ENCODE data around the gene RABGAP1L.
"Not testable (repeated sequence)": the region's sequence is repeated elsewhere in the genome, so short reads cannot be mapped to it uniquely, and the experiment has no call there.

The RABGAP1L gene

GRCh38 chr1:174153825-174154107 is 5.6 kb upstream of the RABGAP1L start:
- no peak for DNase-seq (ENCODE audit: low read depth)

- no peak for DNase-seq (ENCODE audit: low read depth)
These were observed 2.9 kb upstream of the RABGAP1L start for GRCh38 chr1:174156437-174156836.

DNA sequence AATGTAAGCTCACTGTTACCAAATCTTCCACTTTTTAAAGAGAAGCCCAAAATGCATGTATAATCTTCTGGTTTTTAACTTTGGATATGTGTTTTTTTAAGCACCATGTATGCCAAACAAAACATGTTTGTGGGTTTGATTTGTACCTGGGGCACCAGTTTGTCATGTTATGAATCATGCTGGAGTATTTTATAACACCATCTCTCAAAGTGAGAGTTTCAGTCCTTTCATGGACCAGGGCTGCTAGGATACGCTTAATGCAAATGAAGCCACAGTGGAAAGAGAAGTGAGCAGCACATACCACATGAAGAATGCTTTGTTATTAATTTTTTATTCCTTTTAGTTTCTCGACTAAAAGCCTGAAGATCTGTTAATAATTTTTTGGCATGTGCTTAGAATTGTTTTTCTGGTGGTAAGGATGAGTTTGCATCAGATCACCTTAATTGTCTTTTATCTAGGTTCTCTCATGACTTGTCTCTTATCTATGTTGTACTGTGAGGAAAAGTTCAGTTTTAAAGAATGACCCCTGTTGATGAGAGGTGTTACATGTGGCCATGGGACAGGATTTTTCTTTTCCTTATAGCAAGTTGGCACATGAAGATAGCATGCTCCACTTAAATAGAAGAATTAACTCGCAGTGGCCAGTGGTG is 2.0 kb upstream of the RABGAP1L start:
- no peak for DNase-seq (ENCODE audit: low read depth)

GRCh38 chr1:174158767-174159251 is 511 bp upstream of the RABGAP1L start:
- no peak for DNase-seq (ENCODE audit: low read depth)

- DNase-seq (ENCODE audit: low read depth) = peak; percentile 31
These were observed 771 bp downstream of the RABGAP1L start for GRCh38 chr1:174160109-174160473.

- no peak for DNase-seq (ENCODE audit: low read depth)
These were observed 1.3 kb downstream of the RABGAP1L start for GRCh38 chr1:174160603-174161002.

DNA sequence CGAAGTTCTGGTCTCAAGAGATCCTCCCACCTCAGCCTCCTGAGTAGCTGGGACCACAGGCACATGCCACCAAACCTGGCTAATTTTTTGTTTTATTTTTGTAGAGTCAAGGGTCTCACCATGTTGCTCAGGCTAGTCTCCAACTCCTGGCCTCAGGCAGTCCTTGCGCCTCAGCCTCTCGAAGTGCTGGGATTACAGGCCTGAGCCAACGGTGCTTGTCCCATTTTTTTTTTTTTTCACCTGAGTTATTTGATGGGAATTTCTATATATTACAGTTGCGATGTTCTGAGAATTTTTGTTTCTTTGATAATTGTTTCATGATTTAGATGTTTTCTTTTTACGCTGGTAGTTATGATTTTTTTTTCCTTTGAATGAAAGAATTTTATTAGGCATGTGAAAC is 2.5 kb downstream of the RABGAP1L start:
- no peak for DNase-seq (ENCODE audit: low read depth)

GRCh38 chr1:174164826-174165225 is 5.5 kb downstream of the RABGAP1L start:
- no peak for DNase-seq (ENCODE audit: low read depth)

DNA sequence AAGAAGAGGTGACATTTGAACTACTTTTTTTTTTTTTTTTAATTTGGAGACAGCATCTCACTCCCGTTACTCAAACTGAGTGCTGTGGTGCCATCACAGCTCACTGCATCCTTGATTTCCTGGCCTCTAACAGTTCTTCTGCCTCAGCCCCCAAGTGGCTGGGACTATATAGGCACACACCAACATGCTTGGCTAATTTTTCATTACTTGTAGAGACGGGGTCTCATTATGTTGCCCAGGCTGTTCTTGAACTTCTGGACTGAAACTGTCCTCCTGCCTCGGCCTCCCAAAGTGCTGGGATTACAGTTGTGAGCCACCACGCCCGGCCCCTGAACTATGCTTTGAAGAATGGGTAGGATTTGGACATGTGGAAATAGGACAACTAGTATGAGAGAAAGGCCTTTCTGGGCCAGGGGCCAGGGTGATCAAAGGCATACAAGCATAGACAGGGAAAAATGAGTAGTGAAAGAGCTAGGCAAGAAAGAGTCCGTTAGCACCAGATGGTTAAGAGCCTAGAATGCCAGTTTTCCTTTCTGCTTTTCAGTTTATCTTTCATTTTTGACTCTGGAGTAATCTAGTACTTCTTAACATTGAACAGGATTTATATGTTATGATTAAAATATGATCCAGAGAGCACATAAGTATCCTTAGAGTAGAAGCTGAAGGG is 6.3 kb downstream of the RABGAP1L start:
- DNase-seq (ENCODE audit: low read depth) = peak; percentile 63

GRCh38 chr1:174166530-174167264 is 7.4 kb downstream of the RABGAP1L start:
- DNase-seq (ENCODE audit: low read depth) = no peak

DNA sequence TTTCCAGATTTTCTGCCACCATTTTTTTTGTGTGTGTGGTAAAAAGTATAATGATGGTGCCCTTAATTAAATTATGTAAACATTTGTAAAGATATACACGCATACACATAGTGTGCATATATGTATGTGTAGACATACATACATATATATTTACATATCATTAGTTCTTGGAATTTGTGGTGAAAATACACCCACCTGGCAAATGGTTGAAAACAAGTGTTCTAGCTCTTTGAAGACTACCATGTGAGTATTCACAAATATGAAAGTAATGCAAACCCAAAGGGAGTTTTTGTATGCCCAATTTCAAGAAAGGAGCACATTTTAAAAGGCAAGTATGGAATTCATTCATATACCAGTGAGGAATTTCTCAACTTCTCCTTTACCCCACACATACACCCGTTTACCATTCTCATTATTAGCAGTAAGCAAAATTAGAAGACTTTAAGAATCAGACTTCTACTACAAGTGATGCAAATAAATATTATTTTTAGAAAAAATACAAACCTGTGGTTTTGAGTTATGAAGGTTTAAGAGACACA is 8.0 kb downstream of the RABGAP1L start:
- DNase-seq (ENCODE audit: low read depth) = no peak

GRCh38 chr1:174169342-174169741 is 10.0 kb downstream of the RABGAP1L start:
- no peak for DNase-seq (ENCODE audit: low read depth)

GRCh38 chr1:174171073-174171472 is 11.8 kb downstream of the RABGAP1L start:
- no peak for DNase-seq (ENCODE audit: low read depth)

DNA sequence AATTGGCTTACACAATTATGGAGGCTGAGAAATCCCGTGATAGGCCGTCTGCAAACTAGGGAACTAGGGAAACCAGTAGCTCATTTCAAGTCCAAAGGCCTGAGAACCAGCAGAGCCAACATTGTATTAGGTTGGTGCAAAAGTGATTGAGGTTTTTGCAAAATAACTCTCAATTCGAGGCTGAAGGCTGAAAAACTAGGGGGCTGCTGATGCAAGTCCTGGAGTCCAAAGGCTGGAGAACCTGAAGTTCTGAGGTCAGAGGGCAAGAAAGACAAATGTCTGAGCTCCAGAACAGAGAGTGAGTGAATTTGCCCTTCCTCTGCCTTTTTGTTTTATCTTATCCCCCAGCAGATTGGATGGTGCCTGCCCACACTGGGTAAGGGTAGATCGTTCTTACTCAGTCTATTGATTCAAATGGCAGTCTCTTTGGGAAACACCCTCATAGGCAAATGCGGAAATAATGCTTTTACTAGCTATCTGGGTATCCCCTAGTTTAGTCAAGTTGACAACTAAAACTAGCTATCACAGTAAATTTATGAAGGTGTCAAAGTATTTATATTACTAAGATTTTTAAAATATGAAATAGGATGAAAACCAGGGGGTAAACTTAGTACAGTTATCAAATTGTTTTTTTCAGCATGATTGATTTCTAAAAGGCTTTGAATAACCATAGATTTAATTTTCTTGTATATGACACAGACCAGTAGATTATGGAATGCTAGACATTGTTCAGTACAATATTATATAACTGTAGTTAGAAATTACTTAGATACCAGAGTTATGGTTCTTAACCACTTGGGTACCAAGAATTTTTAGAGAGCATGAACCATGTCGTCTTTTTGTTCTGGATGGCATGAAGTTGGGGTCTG is 15.4 kb downstream of the RABGAP1L start:
- no peak for DNase-seq (ENCODE audit: low read depth)

GRCh38 chr1:174178459-174178858 is 19.1 kb downstream of the RABGAP1L start:
- DNase-seq (ENCODE audit: low read depth) = not testable (repeated sequence)

DNA sequence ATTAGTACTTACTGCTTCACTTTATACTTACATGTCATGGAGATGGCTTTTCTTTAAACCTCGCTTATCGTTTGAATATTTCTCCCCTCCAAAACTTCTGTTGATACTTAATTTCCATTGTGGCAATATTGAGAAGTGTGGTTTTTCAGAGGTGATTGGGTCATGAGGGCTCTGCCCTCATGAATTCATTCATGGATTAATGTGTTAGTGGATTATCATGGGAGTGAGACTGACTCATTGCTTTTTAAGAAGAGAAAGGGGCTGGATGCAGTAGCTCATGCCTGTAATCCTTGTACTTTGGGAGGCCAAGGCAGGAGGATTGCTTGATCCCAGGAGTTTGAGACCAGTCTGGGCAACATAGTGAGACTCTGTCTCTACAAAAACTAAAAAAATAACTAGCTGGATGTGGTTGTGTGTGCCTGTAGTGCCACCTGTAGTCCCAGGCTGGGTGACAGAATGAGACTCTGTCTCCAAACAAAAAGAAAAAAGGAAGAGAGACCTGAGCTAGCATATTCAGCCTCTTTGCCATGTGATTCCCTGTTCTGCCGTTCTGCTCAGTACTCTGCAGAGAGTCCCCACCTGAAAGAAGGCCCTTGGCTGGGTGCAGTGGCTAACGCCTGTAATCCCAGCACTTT is 30.2 kb downstream of the RABGAP1L start:
- DNase-seq (ENCODE audit: low read depth) = no peak

- no peak for DNase-seq (ENCODE audit: low read depth)
These were observed 31.4 kb downstream of the RABGAP1L start for GRCh38 chr1:174190691-174191199.

DNA sequence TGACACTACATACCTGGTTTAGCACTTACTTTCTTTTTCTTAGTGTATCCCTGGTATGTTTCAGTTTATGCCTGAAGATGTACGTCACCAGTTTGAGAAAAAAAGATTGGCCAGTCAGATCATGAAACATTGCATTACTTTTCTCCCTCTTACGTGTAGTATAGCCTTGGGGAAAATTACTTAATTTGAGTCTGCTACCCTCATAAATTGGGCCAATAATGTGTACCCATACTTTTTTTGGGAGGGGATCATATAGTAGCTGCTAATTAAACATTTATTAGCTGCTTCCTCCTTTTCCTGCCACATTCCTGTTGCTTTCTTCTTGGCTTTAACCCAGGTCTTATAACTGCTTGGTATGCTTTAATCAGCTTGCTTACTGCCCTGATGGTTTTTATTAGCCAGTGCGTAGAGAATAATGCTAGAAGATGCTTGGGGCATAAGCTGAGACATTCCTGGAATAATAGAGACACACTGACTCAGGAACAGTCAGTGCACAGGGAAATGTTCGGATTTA is 32.1 kb downstream of the RABGAP1L start:
- peak; percentile 86 for DNase-seq (ENCODE audit: low read depth)

GRCh38 chr1:174194461-174194860 is 35.1 kb downstream of the RABGAP1L start:
- DNase-seq (ENCODE audit: low read depth) = no peak

DNA sequence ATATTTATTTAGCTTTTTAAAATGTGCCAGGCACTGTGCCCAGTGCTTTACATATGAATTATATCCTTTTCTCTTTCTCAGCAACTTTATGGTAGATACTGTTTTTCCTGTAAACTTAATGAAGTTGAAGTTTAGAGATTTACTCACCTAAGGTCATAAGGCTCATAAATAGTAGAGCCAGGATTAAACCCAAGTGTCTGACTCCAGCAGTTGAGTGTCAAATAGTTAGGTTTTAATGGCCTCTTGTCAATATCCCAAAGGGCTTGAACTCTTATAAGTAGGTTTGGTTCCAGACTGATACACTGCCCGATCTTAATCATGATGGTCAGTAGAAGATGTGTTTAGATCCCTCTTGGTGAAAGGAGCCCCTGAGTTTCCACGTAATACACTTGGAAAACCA is 37.8 kb downstream of the RABGAP1L start:
- no peak for DNase-seq (ENCODE audit: low read depth)

GRCh38 chr1:174197547-174197946 is 38.2 kb downstream of the RABGAP1L start:
- DNase-seq (ENCODE audit: low read depth) = no peak

Data from fibroblast of gingiva (primary cell).